MG63 (cell line): ENCODE measurements around the gene SKOR2. TPM values are rescaled to one million over a fixed set of nuclear protein-coding genes. Genes with fewer than 3 reads are reported as not detected.

ENCODE experiments used
- DNase-seq: peaks from one replicate; pipeline ENCODE4 v3.0.0-alpha.2; 2020
- H3K27me3 ChIP-seq: fragments of 250-450 bp; sonication (Bioruptor Pico); 2 replicates; pipeline ENCODE4 v1.5.1; 2020; ENCODE audit warnings: mild to moderate bottlenecking, moderate library complexity
- H3K36me3 ChIP-seq: fragments of 250-450 bp; sonication (Bioruptor Pico); 2 replicates; pipeline ENCODE4 v1.5.1; 2020; ENCODE audit warnings: mild to moderate bottlenecking, moderate library complexity
- H3K4me3 ChIP-seq: fragments of 250-450 bp; sonication (Bioruptor Pico); 2 replicates; pipeline ENCODE4 v1.5.1; 2020; ENCODE audit warnings: mild to moderate bottlenecking, moderate library complexity
- H3K9me3 ChIP-seq: fragments of 250-450 bp; sonication (Bioruptor Pico); 2 replicates; pipeline ENCODE4 v1.5.1; 2020; ENCODE audit warnings: mild to moderate bottlenecking, moderate library complexity
- total RNA-seq: library from RNA; depleted of rRNA; stranded (reverse); fragments of >200 nt; shearing (Covaris generic); gene quantifications from 2 replicates; pipeline ENCODE4 v1.2.3, GENCODE V29; 2014; ENCODE audit warnings: low replicate concordance

The SKOR2 gene
- total RNA-seq, 1 experiment from 2014 or later: not detected

DNA sequence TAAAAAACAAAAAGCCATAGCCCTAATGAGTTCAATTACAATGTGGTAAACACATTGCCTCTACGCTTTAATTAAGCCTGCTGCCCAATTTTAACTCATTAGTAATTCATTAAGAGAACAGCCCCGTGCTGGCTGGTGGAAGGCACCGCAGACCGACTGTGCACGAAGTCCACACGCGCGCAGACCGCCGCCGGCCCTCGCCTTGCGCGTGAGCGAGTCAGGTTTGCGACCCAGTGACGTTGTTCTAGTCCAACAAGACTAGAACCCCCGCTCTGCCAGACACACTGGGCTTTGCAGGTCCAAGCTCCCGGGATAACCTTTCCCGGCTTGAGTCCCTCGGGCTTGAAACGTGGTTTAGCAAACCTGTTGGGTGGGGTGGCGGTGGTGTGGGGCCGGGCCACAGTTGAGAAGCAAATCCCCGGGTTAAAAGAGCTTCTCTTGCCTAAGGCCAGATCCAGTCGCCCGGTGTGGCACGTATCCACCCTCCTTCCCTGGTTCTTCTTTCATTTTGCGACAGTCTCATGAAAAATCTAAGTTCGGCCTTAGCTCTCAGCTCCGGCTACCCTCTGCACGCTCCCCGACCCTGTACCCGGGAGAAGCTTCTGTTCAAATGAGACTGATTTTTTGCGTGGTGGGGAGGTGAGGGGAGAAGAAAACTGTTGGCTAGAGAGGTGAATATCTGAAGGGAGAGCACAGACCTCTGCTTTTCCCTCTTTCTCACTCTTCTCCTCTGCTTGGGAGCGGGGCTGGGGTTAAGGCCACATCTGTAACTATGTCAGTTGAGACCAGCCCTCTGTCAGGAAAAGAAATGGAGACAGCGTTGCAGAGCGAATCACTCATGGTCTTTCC, 11.1 kb upstream of the SKOR2 start:
- Histone ChIP-seq H3K9me3 (0 out of 2 replicates have a peak, but pooled peaks cover 3% of the 10 kb centered on the region), H3K27me3 (peaks cover 6% of the 10 kb centered on the region), H3K36me3 (no peaks in the 10 kb centered on the region), H3K4me3 (no peak overlapping the region)
- DNase-seq: no peak

DNA sequence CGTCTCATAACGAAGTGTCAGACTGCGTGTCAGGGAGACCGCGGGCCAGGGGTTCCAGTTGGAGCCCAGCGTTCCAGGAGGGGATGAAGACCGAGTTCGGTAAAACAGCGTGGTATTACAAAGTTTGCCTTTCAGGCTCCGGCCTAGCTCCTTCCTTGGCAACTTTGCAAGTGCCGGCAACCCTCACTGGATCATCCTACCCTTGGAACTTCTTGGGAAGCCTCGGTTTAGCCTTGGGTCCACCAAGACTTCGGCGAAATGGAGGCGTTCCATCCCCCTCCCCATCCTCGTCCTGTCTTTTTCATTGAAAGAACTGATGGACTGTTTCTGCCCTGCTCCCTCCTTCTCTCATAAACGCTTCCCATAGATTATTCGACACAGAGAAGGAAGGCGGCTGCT, 10.4 kb upstream of the SKOR2 start:
- H3K27me3 ChIP-seq: peaks cover 6% of the 10 kb centered on the region
- no peak for DNase-seq
- 0 out of 2 replicates have a peak, but pooled peaks cover 3% of the 10 kb centered on the region for H3K9me3 ChIP-seq
- no peak overlapping the region for H3K4me3 ChIP-seq
- H3K36me3 ChIP-seq: no peaks in the 10 kb centered on the region

DNA sequence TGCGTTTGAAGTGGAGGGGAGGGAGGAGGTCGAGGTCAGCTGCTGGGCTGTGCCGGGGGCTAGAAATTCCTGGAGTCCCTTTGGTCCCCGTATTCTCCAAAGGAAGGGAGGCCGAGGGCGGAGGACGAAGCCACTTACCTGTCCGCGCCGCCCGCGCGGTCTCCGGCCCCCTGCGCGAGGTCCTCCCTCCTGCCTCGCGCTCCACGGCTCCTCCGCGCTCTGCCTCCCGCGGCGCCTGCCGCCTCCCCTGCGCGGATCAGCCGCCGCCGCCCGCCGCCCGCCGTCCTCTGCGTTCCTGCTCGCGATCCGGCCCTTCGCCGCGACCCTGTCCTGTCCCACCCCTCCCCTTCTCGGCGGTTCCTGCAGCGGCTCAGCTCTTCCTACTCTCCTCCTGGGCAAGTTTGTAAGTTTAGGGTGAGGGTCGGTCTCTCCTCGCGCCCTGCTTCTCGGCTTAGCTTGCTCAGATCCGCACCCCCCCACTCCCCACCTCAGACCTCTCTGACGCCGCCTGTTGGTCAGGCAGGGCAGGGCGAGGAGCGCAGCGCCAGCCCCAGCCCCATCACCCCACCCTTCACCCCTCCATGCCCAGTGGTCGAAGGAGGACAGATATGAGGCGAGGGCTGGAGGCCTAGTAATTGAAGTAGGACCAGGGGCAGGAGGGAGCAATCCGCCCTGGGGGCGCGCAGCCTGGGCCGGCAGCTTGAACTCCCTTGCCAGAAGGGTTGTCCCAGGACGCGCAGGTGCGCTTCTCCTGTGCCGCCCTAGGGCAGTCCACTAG, 9.7 kb upstream of the SKOR2 start:
- Histone ChIP-seq H3K27me3 (peaks cover 6% of the 10 kb centered on the region), H3K4me3 (no peak overlapping the region), H3K9me3 (0 out of 2 replicates have a peak, but pooled peaks cover 3% of the 10 kb centered on the region), H3K36me3 (no peaks in the 10 kb centered on the region)
- no peak for DNase-seq

DNA sequence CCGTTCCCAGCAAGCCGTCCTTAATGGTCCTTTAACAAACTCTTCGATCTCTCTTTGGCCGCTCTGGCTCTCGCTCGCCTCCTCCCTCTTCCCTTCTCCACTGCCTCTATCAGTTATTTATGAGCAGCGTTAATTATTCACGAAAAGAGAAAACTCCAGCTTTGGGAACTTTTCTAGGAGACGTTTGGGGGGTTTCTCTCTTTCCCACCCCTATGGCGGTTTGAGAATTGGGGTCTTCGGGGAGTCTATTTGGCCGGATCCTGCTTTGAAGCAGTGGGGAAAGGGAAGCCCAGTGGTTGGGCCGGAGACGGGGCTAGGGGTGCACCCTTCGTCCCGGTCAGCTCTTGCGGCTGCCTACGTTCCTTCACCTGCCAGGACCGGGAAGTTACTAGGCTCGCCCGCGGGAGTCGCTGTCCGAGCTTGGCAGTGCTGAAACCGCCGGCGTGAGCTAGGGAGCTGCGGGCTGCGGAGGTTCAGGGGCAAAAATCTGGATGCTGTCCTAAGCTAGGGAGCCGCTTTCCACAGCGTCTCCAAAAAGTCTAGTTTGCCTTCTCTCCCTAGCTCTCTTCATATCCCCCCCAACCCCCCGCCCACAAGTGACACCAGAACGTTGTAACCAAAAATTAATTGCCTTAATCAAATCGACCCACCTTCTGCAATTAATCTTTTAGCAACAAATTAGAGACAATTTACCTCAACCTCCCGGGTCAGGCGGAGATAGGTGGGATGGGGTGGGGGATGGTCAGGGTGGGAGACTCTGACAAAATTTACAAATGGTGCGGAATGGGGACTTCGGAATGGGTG, 8.9 kb upstream of the SKOR2 start:
- H3K36me3 ChIP-seq: no peaks in the 10 kb centered on the region
- DNase-seq: peak; percentile 36
- 0 out of 2 replicates have a peak, but pooled peaks cover 3% of the 10 kb centered on the region for H3K9me3 ChIP-seq
- H3K4me3 ChIP-seq: no peak overlapping the region
- peaks cover 6% of the 10 kb centered on the region for H3K27me3 ChIP-seq

DNA sequence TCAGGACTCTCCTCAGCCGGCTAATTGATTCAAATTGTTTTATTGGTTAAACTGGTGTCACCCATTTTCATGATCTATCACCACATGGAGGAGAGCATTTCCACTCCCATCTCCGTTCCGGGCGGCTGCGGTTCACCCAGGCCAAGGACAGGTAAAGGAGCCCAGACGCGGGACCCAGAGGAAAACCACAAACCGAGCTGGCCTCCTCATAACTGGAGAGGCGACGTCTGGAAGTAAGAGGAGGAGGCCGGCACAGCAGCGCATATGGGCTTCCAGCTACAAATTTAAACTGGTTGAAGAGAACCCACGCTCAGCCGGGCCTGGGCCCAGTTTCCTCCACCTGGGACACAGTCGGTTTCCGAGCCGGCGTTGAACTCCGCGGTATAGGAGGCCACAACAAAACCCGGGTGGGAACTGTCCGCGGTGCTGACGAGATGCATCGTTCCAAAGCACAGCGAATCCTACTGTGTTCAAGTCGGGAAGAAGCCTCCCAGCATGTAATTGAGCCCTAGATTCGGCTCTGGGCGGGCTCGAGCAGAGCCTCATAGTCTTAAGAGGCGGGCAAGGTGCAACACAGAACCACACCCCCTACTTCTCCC, 3.0 kb upstream of the SKOR2 start:
- H3K27me3 ChIP-seq: peaks cover 54% of the 10 kb centered on the region

DNA sequence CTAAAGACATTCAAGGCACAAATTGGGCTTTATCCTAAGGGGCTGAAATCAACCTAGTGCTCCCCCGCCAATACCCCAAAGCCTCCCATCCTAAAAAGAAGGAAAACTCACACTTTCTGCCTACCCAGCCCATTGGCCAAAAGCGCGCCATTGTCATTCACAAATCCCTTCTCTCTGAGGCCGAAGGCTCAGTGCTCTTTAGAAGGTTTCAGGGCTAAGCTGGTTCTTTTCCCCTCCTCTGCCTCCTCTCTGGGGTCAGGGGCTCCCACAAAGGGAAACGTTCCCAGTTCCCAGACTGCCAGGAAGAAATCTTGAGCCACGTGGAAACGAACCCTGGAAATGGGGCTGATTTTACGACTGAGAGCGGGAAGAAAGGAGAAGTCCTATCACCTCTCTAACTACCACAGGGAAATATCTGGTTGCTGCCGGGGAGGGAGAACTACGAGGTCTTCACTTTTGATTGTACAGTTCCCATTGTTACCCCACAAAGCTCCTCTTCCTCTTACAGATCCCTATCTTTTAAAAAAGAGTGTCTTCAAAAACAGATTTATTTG, 1.7 kb upstream of the SKOR2 start:
- Histone ChIP-seq H3K36me3 (no peaks in the 10 kb centered on the region), H3K4me3 (no peak overlapping the region), H3K27me3 (peaks cover 65% of the 10 kb centered on the region), H3K9me3 (no peaks in the 10 kb centered on the region)
- no peak for DNase-seq

More for the DNA sequence above, 3.0 kb upstream of the SKOR2 start:
- DNase-seq: no peak
- Histone ChIP-seq H3K4me3 (no peak overlapping the region), H3K9me3 (no peaks in the 10 kb centered on the region), H3K36me3 (no peaks in the 10 kb centered on the region)

DNA sequence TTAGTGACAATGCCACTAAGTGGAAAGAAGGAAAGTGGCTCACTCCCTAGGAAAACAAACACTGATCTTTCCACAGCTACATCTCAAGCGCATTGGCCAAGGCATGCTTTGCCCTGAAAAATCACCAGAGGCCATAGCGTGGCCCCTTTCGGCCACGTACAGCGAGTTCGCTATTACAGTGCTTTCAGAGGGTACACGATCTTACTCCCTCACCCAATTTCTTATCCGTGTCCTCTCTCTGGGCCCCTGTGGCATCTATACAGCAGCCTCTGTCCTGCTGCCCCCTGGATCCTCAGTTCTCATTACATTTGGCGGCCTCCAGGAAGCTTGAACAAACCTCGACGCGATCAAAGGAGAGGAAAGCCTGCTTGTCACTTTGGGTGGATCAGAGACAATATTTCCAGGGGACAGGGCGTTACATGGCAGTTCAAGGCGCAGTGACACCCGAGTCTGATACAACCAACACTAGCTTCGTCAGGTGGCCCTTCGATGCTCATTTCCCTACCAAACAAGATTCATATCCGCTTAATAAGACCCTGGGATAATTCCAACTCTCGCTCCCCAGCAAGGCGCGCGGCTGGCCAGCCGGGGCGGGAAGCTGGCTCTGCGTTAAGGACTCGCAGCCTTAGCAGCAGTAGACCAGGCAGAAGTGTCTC, 941 bp downstream of the SKOR2 start:
- no peak for DNase-seq
- H3K9me3 ChIP-seq: peaks cover 5% of the 10 kb centered on the region
- H3K36me3 ChIP-seq: no peaks in the 10 kb centered on the region
- H3K27me3 ChIP-seq: peaks cover 72% of the 10 kb centered on the region
- no peak overlapping the region for H3K4me3 ChIP-seq

DNA sequence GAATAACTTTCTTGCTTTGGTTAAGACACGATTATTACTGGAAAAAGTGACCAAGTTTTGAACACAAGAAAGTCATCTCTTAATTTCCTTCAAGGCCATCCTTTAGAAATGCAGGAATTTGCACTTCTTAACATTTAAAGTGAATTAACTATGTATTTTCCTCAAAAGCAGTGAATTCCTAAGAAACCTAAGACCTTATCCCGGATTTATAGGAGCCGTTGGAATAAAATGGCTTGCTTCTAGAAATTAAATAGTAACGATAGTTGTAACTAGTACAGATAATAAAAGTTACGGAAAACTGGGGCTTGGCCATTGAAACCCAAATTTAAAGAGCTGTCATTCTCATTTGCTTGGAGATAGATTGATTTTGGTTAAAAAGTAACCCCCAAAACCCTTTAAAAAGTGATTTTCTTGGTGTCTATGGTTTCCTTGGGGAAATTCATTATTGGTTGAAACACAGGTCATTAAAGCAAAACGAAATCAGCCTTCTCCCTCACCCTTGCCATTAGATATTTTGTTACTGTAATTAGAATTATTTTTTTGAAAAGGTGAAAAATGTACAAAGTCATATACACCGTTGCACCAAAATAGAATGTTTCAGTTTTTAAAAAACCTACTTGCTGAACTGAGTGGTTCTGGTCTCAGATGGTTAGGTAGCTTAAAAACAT, 2.0 kb downstream of the SKOR2 start:
- Histone ChIP-seq H3K4me3 (no peak overlapping the region), H3K27me3 (peaks cover 72% of the 10 kb centered on the region), H3K36me3 (no peaks in the 10 kb centered on the region), H3K9me3 (peaks cover 6% of the 10 kb centered on the region)
- DNase-seq: no peak

DNA sequence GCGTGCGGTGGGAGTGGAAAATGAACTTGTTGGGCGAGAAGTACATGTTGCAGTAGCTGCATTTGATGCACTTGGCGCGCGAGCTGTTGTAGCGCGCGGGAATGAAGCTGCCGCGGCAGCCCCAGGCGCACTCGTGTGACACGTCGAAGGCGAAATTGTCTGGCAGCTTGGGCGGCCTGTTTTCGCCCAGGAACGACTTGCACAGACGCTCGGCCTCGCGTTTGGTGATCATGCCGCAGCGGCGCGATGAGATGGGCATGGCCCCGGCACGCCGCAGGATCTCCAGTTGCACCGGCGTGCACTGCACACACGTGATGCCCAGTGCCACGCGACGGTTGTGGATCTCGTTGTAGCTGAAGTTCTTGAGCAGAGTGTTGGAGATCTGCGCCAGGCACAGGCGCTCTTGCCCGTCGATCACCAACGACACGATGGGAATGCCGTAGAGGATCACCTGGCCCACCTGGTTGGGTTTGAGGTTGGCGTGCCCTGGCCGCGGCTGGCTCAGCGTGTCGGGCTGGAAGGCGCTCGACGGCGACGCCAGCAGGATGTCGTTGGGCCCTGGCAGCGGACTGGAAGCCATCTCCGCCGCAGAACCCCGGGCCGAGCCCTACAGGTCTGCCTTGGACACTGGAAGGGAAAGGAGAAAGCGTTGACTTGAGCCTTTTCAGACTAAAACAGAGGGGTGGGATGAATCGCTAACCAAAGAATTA, 2.7 kb downstream of the SKOR2 start:
- Histone ChIP-seq H3K36me3 (no peaks in the 10 kb centered on the region), H3K4me3 (no peak overlapping the region), H3K27me3 (peaks cover 72% of the 10 kb centered on the region), H3K9me3 (peaks cover 6% of the 10 kb centered on the region)
- DNase-seq: no peak

DNA sequence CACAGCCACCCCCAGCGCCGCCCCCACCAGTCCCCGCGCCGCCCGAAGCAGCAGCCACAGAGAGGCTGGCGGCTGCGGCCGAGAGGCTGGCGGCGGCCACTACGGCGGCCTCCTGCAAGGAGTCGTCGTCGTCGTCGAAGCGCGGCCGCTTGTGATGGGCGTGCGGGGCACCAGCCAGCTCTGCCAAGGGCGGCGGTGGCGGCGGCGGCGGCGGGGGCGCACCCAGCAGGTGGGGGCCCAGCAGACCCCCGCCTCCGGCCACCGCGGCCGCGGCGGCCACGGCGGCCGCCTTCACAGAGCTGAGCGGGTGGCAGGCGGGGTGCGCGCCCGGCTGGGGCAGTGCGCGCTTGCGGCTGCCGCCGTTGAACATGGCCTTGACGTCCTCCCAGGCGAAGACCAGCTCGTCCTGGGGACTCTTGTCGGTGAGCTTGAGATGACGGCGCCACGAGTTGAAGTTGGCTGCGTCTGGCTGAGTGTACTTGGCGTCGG, 3.3 kb downstream of the SKOR2 start:
- H3K36me3 ChIP-seq: no peaks in the 10 kb centered on the region
- no peak for DNase-seq
- H3K4me3 ChIP-seq: no peak overlapping the region
- peaks cover 72% of the 10 kb centered on the region for H3K27me3 ChIP-seq
- H3K9me3 ChIP-seq: peaks cover 6% of the 10 kb centered on the region

DNA sequence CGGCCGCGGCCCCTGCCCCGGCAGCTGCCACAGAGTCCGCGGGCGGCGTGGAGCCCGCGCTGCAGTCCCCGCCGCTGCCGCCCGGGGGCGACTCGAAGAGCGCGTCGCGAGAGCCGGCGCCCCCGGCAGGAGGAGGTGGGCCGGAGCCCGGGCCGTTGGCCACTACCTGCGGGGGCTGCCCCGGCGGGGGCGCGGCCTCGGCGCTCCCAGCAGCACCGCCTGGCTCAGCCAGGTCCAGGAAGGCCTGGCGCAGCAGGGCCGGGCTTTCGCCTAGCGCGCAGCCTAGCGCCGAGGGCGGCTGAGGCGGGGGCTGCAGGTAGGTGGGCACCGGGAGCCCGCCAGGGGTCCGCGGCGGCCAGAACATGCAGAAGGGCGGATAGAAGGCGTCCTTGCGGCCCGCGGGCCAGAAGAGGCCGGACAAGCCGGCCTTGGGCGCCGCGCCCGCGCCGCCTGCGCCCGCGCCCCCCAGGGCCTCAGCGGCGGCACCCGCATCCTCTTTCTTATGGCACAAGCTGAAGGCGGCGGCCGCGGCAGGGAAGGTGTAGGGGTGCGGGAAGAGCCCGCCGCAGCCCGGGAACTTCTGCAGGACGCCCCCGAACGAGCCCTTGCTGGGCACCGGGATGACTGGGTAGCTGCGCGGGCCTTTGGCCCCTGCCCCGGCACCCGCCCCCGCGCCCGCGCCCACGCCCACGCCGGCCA, 3.9 kb downstream of the SKOR2 start:
- H3K4me3 ChIP-seq: no peak overlapping the region
- peaks cover 70% of the 10 kb centered on the region for H3K27me3 ChIP-seq
- no peak for DNase-seq

DNA sequence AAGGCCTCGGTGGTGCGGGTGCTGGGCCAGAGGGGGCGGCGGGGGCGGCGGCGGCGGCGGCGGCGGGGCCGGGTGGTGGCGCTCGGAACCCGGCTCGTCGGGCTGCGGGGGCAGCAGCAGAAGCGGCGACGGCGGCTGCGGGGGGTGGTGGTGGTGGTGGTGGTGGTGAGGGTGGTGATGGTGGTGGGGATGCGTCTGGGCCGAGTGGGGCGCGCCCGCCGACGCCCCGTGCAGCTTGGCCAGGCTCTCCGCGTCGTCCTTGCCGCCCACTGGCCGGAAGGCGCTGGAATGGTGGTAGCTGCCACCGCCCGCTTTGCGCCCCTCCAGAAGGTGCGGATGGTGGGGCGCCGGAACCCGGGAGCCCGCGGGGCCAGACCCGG, 4.4 kb downstream of the SKOR2 start:
- DNase-seq: no peak
- Histone ChIP-seq H3K36me3 (no peaks in the 10 kb centered on the region), H3K27me3 (peaks cover 70% of the 10 kb centered on the region), H3K9me3 (peaks cover 6% of the 10 kb centered on the region), H3K4me3 (no peak overlapping the region)

More for the DNA sequence above, 3.9 kb downstream of the SKOR2 start:
- no peaks in the 10 kb centered on the region for H3K36me3 ChIP-seq
- H3K9me3 ChIP-seq: peaks cover 6% of the 10 kb centered on the region

DNA sequence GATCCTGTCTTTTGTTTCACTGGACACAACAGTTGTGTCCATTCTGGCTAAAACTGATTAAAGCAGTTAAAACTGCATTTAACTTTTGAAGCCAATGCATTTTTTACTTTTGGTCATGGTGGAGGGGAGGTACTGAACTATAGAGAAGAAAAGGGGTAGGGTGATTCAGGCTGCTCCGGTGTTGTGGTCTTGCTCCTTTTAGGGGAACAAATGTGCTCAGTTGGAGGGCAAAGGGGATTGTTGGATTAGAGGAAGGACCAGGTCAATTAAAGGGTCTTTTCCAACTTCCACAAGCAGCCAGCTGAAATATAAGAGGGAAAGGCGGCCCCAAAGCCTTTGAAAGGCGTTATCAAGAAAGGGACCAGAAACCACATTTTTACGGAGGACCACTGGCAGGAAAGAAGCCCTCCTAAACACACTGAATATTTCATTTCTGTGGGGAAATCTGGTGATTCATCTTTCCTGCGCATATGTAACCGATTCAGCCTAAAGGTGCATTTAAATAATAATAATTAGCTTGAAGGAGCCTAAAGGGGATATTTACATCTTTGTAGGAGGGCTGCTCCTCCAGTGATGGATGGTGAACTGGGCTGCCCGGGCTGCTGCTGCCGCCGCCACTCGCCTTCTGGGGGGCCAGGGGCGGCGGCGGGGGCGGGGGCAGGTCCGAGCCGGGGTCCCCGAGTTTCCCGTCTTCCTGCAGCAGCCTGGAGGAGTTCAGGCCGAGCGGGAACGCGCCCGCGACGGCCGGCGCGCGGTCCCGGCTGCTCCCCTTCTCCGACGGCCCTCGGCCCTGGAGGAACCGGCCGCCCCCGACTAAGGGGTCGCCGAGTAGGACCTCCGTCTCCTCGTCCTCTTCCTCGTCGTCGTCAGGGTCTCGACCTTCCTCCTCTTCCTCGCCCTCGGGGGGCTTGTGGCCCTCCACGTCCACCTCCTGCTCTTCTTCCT, 5.2 kb downstream of the SKOR2 start:
- Histone ChIP-seq H3K9me3 (peaks cover 6% of the 10 kb centered on the region), H3K4me3 (no peak overlapping the region), H3K27me3 (peaks cover 68% of the 10 kb centered on the region), H3K36me3 (no peaks in the 10 kb centered on the region)
- DNase-seq: no peak
